Loucy (cell line): ENCODE data around the gene BTN3A1.
A peak's percentile ranks its signal among the peaks of the same experiment; 100 is the strongest.
"Not testable (repeated sequence)": the region's sequence is repeated elsewhere in the genome, so short reads cannot be mapped to it uniquely, and the experiment has no call there.

ENCODE experiments used
- H2AFZ ChIP-seq: fragments of 200-600 bp; sonication (generic); 2 replicates; pipeline ENCODE4 v1.6.0; 2016; ENCODE audit warnings: antibody characterized with exemption, mild to moderate bottlenecking, low read length, moderate library complexity
- H3F3A ChIP-seq: fragments of 200-600 bp; 2 replicates; pipeline ENCODE4 v1.6.0; 2016; ENCODE audit warnings: antibody characterized with exemption, low read depth, mild to moderate bottlenecking
- H3K27me3 ChIP-seq: fragments of 200-600 bp; sonication (generic); 2 replicates; pipeline ENCODE4 v1.6.1; 2014; ENCODE audit warnings: low read length, mild to moderate bottlenecking; ENCODE audit not compliant: insufficient read depth, poor library complexity, severe bottlenecking
- H3K36me3 ChIP-seq: fragments of 200-600 bp; sonication (generic); 2 replicates; pipeline ENCODE4 v1.6.1; 2016; ENCODE audit warnings: low read length; ENCODE audit not compliant: insufficient read depth
- H3K4me1 ChIP-seq: fragments of 200-600 bp; sonication (generic); 2 replicates; pipeline ENCODE4 v1.5.1; 2014; ENCODE audit warnings: low read length, mild to moderate bottlenecking; ENCODE audit not compliant: insufficient read depth, poor library complexity, severe bottlenecking
- H3K4me2 ChIP-seq: fragments of 200-600 bp; sonication (generic); 2 replicates; pipeline ENCODE4 v1.6.0; 2014; ENCODE audit warnings: antibody characterized with exemption, low read length, low read depth, mild to moderate bottlenecking; ENCODE audit not compliant: poor library complexity, severe bottlenecking
- H3K4me3 ChIP-seq: fragments of 200-600 bp; sonication (generic); 2 replicates; pipeline ENCODE4 v1.5.1; 2014; ENCODE audit warnings: low read length, mild to moderate bottlenecking, mixed read lengths; ENCODE audit not compliant: poor library complexity, severe bottlenecking
- H3K79me2 ChIP-seq: fragments of 200-600 bp; sonication (generic); 2 replicates; pipeline ENCODE4 v1.6.1; 2014; ENCODE audit warnings: low read length; ENCODE audit not compliant: insufficient read depth
- H3K9ac ChIP-seq: fragments of 200-600 bp; sonication (generic); 2 replicates; pipeline ENCODE4 v1.6.0; 2014; ENCODE audit warnings: mild to moderate bottlenecking, low read depth, low read length, moderate library complexity; ENCODE audit not compliant: poor library complexity, severe bottlenecking
- H3K9me2 ChIP-seq: fragments of 200-600 bp; sonication (generic); replicated peaks from 2 replicates; pipeline ENCODE4 v1.6.1; 2016; ENCODE audit warnings: low read depth, low read length, mixed read lengths
- H3K9me3 ChIP-seq: fragments of 200-600 bp; sonication (generic); 2 replicates; pipeline ENCODE4 v1.6.1; 2014; ENCODE audit warnings: mild to moderate bottlenecking, antibody characterized with exemption, low read length, low read depth; ENCODE audit not compliant: insufficient read depth
- H4K20me1 ChIP-seq: fragments of 200-600 bp; sonication (generic); 2 replicates; pipeline ENCODE4 v1.6.0; 2014; ENCODE audit warnings: antibody characterized with exemption, low read length, mild to moderate bottlenecking; ENCODE audit not compliant: insufficient read depth, poor library complexity, severe bottlenecking
- CTCF ChIP-seq: fragments of 200-600 bp; sonication (generic); conservative IDR thresholded peaks from 2 replicates; pipeline ENCODE4 v1.5.1; 2014; ENCODE audit warnings: mild to moderate bottlenecking, antibody characterized with exemption, low read length
- EZH2phosphoT487 ChIP-seq: fragments of 200-600 bp; IDR thresholded peaks from 2 replicates; pipeline ENCODE4 v1.6.1; 2018; ENCODE audit warnings: antibody characterized with exemption, mild to moderate bottlenecking, moderate library complexity, borderline replicate concordance

BTN3A1 gene

DNA sequence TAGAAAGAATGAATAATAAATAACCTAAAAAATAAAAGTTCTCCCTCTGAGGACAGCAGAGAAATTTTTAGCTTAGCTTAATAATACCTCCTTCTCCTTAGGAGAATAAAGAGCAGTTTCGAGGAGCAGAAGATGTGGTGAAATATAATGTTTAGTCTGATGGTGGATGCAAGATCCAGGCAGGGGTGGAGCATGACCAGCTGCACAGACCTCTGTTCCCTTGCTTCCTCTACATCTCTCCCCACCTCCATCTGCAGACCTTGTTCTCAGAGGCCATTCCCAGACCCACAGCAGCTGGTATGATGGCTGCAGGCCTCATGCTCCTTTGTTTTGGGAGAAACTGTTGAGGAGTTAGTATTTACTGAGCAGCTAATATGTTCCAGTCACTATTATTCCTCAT is 35.6 kb upstream of the BTN3A1 start:
- H3F3A ChIP-seq, result no peaks in the 10 kb centered on the region
- H3K4me3 ChIP-seq, result peak overlapping the region; percentile 90
- no peak overlapping the region for H2AFZ ChIP-seq
- H3K36me3 ChIP-seq, result no peaks in the 10 kb centered on the region
- peaks cover 50% of the 10 kb centered on the region for H3K4me1 ChIP-seq
- H3K27me3 ChIP-seq, result no peaks in the 10 kb centered on the region
- H3K9ac ChIP-seq, result peak overlapping the region; percentile 91
- H3K4me2 ChIP-seq, result peak overlapping the region; percentile 88
- TF ChIP-seq CTCF, result no peak
- TF ChIP-seq EZH2phosphoT487, result no peak
- H4K20me1 ChIP-seq, result no peaks in the 10 kb centered on the region
- H3K9me2 ChIP-seq, result no peaks in the 10 kb centered on the region
- no peaks in the 10 kb centered on the region for H3K9me3 ChIP-seq
- peaks cover 43% of the 10 kb centered on the region for H3K79me2 ChIP-seq

GRCh38 chr6:26367114-26367513 is 35.0 kb upstream of the BTN3A1 start:
- Histone ChIP-seq H3K4me3 (peak overlapping the region; percentile 90), H3K27me3 (no peaks in the 10 kb centered on the region), H3K4me1 (peaks cover 44% of the 10 kb centered on the region), H3K4me2 (peak overlapping the region; percentile 88), H3K9me2 (no peaks in the 10 kb centered on the region), H3K79me2 (peaks cover 43% of the 10 kb centered on the region), H3K36me3 (no peaks in the 10 kb centered on the region), H3F3A (no peaks in the 10 kb centered on the region), H4K20me1 (no peaks in the 10 kb centered on the region), H3K9me3 (no peaks in the 10 kb centered on the region), H2AFZ (no peak overlapping the region), H3K9ac (peak overlapping the region; percentile 91)
- TF ChIP-seq CTCF (no peak), EZH2phosphoT487 (no peak)

- H3K4me1 ChIP-seq, result peaks cover 34% of the 10 kb centered on the region
- H3K4me2 ChIP-seq, result peak overlapping the region; percentile 46
- not testable (repeated sequence) for H2AFZ ChIP-seq, H3K36me3 ChIP-seq, H3F3A ChIP-seq, H3K4me3 ChIP-seq, H4K20me1 ChIP-seq, H3K27me3 ChIP-seq, H3K9me3 ChIP-seq, H3K9ac ChIP-seq, H3K9me2 ChIP-seq
- peaks cover 21% of the 10 kb centered on the region for H3K79me2 ChIP-seq
These were observed 30.3 kb upstream of the BTN3A1 start for GRCh38 chr6:26371813-26372212.

GRCh38 chr6:26372308-26373144 is 29.5 kb upstream of the BTN3A1 start:
- no peaks in the 10 kb centered on the region for H4K20me1 ChIP-seq
- H3K4me2 ChIP-seq, result no peak overlapping the region
- H2AFZ ChIP-seq, result no peak overlapping the region
- H3K4me1 ChIP-seq, result peaks cover 27% of the 10 kb centered on the region
- H3K9me3 ChIP-seq, result no peaks in the 10 kb centered on the region
- H3F3A ChIP-seq, result no peaks in the 10 kb centered on the region
- TF ChIP-seq CTCF (no peak), EZH2phosphoT487 (no peak)
- H3K27me3 ChIP-seq, result no peaks in the 10 kb centered on the region
- H3K9me2 ChIP-seq, result no peaks in the 10 kb centered on the region
- no peak overlapping the region for H3K9ac ChIP-seq
- H3K4me3 ChIP-seq, result no peak overlapping the region
- peaks cover 14% of the 10 kb centered on the region for H3K79me2 ChIP-seq
- H3K36me3 ChIP-seq, result peaks cover 10% of the 10 kb centered on the region; the same call in 1 of the 2 replicates
